H1 (cell line): ENCODE data around the gene IGFBP4. TPM values are rescaled to one million over a fixed set of nuclear protein-coding genes. Genes with fewer than 3 reads are reported as not detected.

Experiments
- CTCF ChIA-PET: fragments of 300-600 bp; sonication (Branson Sonifier 250); formaldehyde crosslinking; loops from one replicate; lab custom pipeline; 2021; ENCODE audit not compliant: partially characterized antibody; lab: Charles Lee
- POLR2A ChIA-PET: fragments of 300-600 bp; sonication (Branson Sonifier 250); formaldehyde crosslinking; loops from one replicate; lab custom pipeline; 2021; ENCODE audit warnings: inconsistent platforms; ENCODE audit not compliant: partially characterized antibody; lab: Charles Lee
- DNase-seq, 2 experiments: peaks; one replicate each; pipeline versions ENCODE4 v3.0.0 to v3.0.0-alpha.2; 2010 to 2022; ENCODE audit warnings: low spot score in 2 of 2, low read depth in 1 of 2, mixed read lengths in 1 of 2
- FAIRE-seq: peaks from 2 replicates; lab custom pipeline; 2011; peaks lifted over from hg19 to GRCh38; lab: Jason Lieb, UNC
- H2AFZ ChIP-seq: 2 replicates; pipeline ENCODE4 v1.8.1; 2012; ENCODE audit warnings: low read length, inconsistent platforms
- H2AK5ac ChIP-seq: 2 replicates; pipeline ENCODE4 v1.6.1; 2013; ENCODE audit warnings: low read depth, low read length
- H2BK120ac ChIP-seq: replicated peaks from 2 replicates; pipeline ENCODE3; 2013; ENCODE audit warnings: low read depth, low read length, inconsistent platforms
- H2BK12ac ChIP-seq: 2 replicates; pipeline ENCODE4 v1.6.1; 2013; ENCODE audit warnings: low read depth, low read length
- H2BK15ac ChIP-seq: 2 replicates; pipeline ENCODE4 v1.6.1; 2013; ENCODE audit warnings: low read length
- H2BK20ac ChIP-seq: 2 replicates; pipeline ENCODE4 v1.6.1; 2013; ENCODE audit warnings: low read length
- H2BK5ac ChIP-seq: 2 replicates; pipeline ENCODE4 v1.6.1; 2013; ENCODE audit warnings: low read depth, low read length
- H3K14ac ChIP-seq: 2 replicates; pipeline ENCODE4 v1.6.1; 2013; ENCODE audit warnings: inconsistent platforms; ENCODE audit not compliant: insufficient read length
- H3K18ac ChIP-seq: 2 replicates; pipeline ENCODE4 v1.6.1; 2013; ENCODE audit warnings: low read length; ENCODE audit errors: extremely low read depth
- H3K23ac ChIP-seq: 2 replicates; pipeline ENCODE4 v1.6.1; 2013; ENCODE audit warnings: inconsistent platforms; ENCODE audit not compliant: insufficient read length
- H3K23me2 ChIP-seq: 2 replicates; pipeline ENCODE4 v1.6.1; 2013; ENCODE audit warnings: low read depth, low read length
- H3K27ac ChIP-seq: 2 replicates; pipeline ENCODE4 v1.6.1; 2011; ENCODE audit warnings: low read depth, low read length, inconsistent platforms
- H3K27me3 ChIP-seq, 4 experiments: replicated peaks in 1 of 4; 1 replicate in 1 of 4; 2 replicates in 3 of 4; pipeline versions ENCODE4 v1.6.1 to v1.8.1; 2011 to 2013; ENCODE audit warnings: low read length in 3 of 4, mild to moderate bottlenecking in 3 of 4, inconsistent platforms in 2 of 4, mixed read lengths in 2 of 4, moderate library complexity in 1 of 4; ENCODE audit not compliant: control insufficient read depth in 3 of 4, insufficient read depth in 3 of 4; ENCODE audit errors: extremely low read depth in 1 of 4
- H3K36me3 ChIP-seq, 4 experiments: 2 replicates each; pipeline versions ENCODE4 v1.6.1 to v1.8.1; 2011 to 2013; ENCODE audit warnings: mild to moderate bottlenecking in 4 of 4, low read length in 3 of 4, moderate library complexity in 2 of 4, control low read depth in 1 of 4, inconsistent platforms in 1 of 4; ENCODE audit not compliant: insufficient read depth in 4 of 4, control insufficient read depth in 2 of 4
- H3K4ac ChIP-seq: replicated peaks from 2 replicates; pipeline ENCODE3; 2013; ENCODE audit warnings: low read length, low read depth, mixed read lengths, inconsistent platforms; ENCODE audit not compliant: insufficient read length
- H3K4me1 ChIP-seq, 4 experiments: replicated peaks in 1 of 4; 1 replicate in 1 of 4; 2 replicates in 3 of 4; pipeline versions ENCODE4 v1.6.1 to v1.8.1; 2011 to 2013; ENCODE audit warnings: low read length in 3 of 4, inconsistent platforms in 2 of 4, mixed read lengths in 1 of 4; ENCODE audit not compliant: insufficient read depth in 4 of 4, control insufficient read depth in 3 of 4
- H3K4me2 ChIP-seq, 2 experiments: 2 replicates each; pipeline versions ENCODE4 v1.6.1 to v1.8.1; 2011 to 2013; ENCODE audit warnings: low read depth in 2 of 2, low read length in 2 of 2, control low read depth in 1 of 2, inconsistent platforms in 1 of 2, mild to moderate bottlenecking in 1 of 2; ENCODE audit not compliant: insufficient read depth in 1 of 2
- H3K4me3 ChIP-seq, 4 experiments: fragments of 200-600, 300-600 bp in 1 of 4; sonication (generic), shearing (Covaris generic), sonication (Bioruptor Twin) in 1 of 4; 2 replicates each; pipeline versions ENCODE4 v1.5.1 to v1.8.1; 2011 to 2016; ENCODE audit warnings: low read length in 4 of 4, low read depth in 3 of 4, control low read depth in 2 of 4, inconsistent platforms in 2 of 4, mild to moderate bottlenecking in 2 of 4, mixed read lengths in 1 of 4, moderate library complexity in 1 of 4; ENCODE audit not compliant: insufficient read depth in 2 of 4; ENCODE audit errors: extremely low read depth in 1 of 4
- H3K56ac ChIP-seq: replicated peaks from 2 replicates; pipeline ENCODE3; 2013; ENCODE audit warnings: low read depth, mild to moderate bottlenecking, mixed read lengths, low read length, inconsistent platforms; ENCODE audit not compliant: insufficient read length
- H3K79me1 ChIP-seq: 2 replicates; pipeline ENCODE4 v1.6.1; 2013; ENCODE audit warnings: low read depth, low read length, control low read depth
- H3K79me2 ChIP-seq, 2 experiments: 2 replicates each; pipeline versions ENCODE4 v1.6.1 to v1.8.1; 2012 to 2013; ENCODE audit warnings: low read length in 2 of 2, mild to moderate bottlenecking in 2 of 2, inconsistent platforms in 1 of 2; ENCODE audit not compliant: insufficient read depth in 2 of 2, control insufficient read depth in 1 of 2
- H3K9ac ChIP-seq, 4 experiments: replicated peaks in 1 of 4; 1 replicate in 1 of 4; 2 replicates in 3 of 4; pipeline versions ENCODE4 v1.6.1 to v1.8.1; 2011 to 2013; ENCODE audit warnings: low read depth in 3 of 4, low read length in 3 of 4, control low read depth in 2 of 4, mild to moderate bottlenecking in 2 of 4, moderate library complexity in 2 of 4, inconsistent platforms in 1 of 4; ENCODE audit errors: extremely low read depth in 1 of 4
- H3K9me3 ChIP-seq, 2 experiments: 2 replicates each; pipeline versions ENCODE4 v1.6.1 to v1.8.1; 2012 to 2013; ENCODE audit warnings: mild to moderate bottlenecking in 2 of 2, moderate library complexity in 2 of 2, control low read depth in 1 of 2, inconsistent platforms in 1 of 2, low read depth in 1 of 2, low read length in 1 of 2, mixed read lengths in 1 of 2; ENCODE audit not compliant: insufficient read depth in 2 of 2
- H4K20me1 ChIP-seq, 2 experiments: replicated peaks in 1 of 2; 2 replicates each; pipeline versions ENCODE3 to v1.8.1; 2011 to 2013; ENCODE audit warnings: inconsistent platforms in 2 of 2, low read length in 2 of 2, mild to moderate bottlenecking in 1 of 2; ENCODE audit not compliant: insufficient read depth in 2 of 2, control insufficient read depth in 1 of 2
- H4K5ac ChIP-seq: 2 replicates; pipeline ENCODE4 v1.6.1; 2013; ENCODE audit warnings: low read length, low read depth, mixed read lengths, inconsistent platforms; ENCODE audit not compliant: insufficient read length
- H4K8ac ChIP-seq: 2 replicates; pipeline ENCODE4 v1.8.0; 2013; ENCODE audit warnings: mild to moderate bottlenecking, moderate library complexity, low read length, inconsistent platforms; ENCODE audit not compliant: insufficient read depth; ENCODE audit errors: extremely low read depth
- H4K91ac ChIP-seq: replicated peaks from 2 replicates; pipeline ENCODE3; 2013; ENCODE audit warnings: low read length, mixed read lengths, inconsistent platforms; ENCODE audit not compliant: insufficient read length
- BRCA1 ChIP-seq: IDR thresholded peaks from 2 replicates; pipeline ENCODE4 v1.6.1; 2012; ENCODE audit warnings: low read depth, low read length, improper control_type of control experiment
- CHD1 ChIP-seq: IDR thresholded peaks from 2 replicates; pipeline ENCODE4 v1.6.1; 2012; ENCODE audit warnings: low read depth, low read length, improper control_type of control experiment
- CHD2 ChIP-seq: IDR thresholded peaks from 2 replicates; pipeline ENCODE4 v1.6.1; 2012; ENCODE audit warnings: low read length, improper control_type of control experiment
- EZH2 ChIP-seq: fragments of 200-600 bp; sonication (generic); IDR thresholded peaks from 2 replicates; pipeline ENCODE4 v1.7.1; 2012; ENCODE audit warnings: low read depth, mild to moderate bottlenecking, moderate library complexity, low read length, inconsistent platforms; ENCODE audit not compliant: severe bottlenecking
- GTF2F1 ChIP-seq: IDR thresholded peaks from 2 replicates; pipeline ENCODE4 v1.6.1; 2012; ENCODE audit warnings: low read depth, low read length, improper control_type of control experiment, borderline replicate concordance
- HDAC2 ChIP-seq, 2 experiments: fragments of 300-600 bp in 1 of 2; sonication (generic) in 1 of 2; IDR thresholded peaks; 2 replicates each; pipeline ENCODE4 v1.6.1; 2011 to 2012; ENCODE audit warnings: low read depth in 2 of 2, low read length in 2 of 2, mild to moderate bottlenecking in 2 of 2, moderate library complexity in 2 of 2, borderline replicate concordance in 1 of 2, inconsistent platforms in 1 of 2
- JUND ChIP-seq: IDR thresholded peaks from 2 replicates; pipeline ENCODE4 v1.6.1; 2011; ENCODE audit warnings: mild to moderate bottlenecking, improper control_type of control experiment, low read length
- NRF1 ChIP-seq: IDR thresholded peaks from 2 replicates; pipeline ENCODE4 v1.6.1; 2011; ENCODE audit warnings: mild to moderate bottlenecking, low read depth, low read length, improper control_type of control experiment
- POU5F1 ChIP-seq: IDR thresholded peaks from 2 replicates; pipeline ENCODE4 v1.6.1; 2011; ENCODE audit warnings: low read depth, mild to moderate bottlenecking, low read length, moderate library complexity
- SP1 ChIP-seq: IDR thresholded peaks from 2 replicates; pipeline ENCODE4 v1.6.1; 2011; ENCODE audit warnings: low read depth, low read length
- SP2 ChIP-seq: IDR thresholded peaks from 2 replicates; pipeline ENCODE4 v1.6.1; 2012; ENCODE audit warnings: mild to moderate bottlenecking, low read length, inconsistent platforms
- WGBS, 2 experiments: shearing (Covaris generic) in 1 of 2; methylation state at CpG; one replicate each; pipeline versions ENCODE4 v1.1.6 to v1.1.7; 2013 to 2015; ENCODE audit warnings: low lambda C conversion rate in 2 of 2, mixed read lengths in 2 of 2, inconsistent platforms in 1 of 2, low coverage in 1 of 2, missing lambda C conversion rate in 1 of 2; ENCODE audit not compliant: insufficient replicate concordance in 2 of 2, insufficient coverage in 1 of 2, insufficient read length in 1 of 2; ENCODE audit errors: extremely low coverage in 1 of 2, missing lambda C conversion rate in 1 of 2; 5-methylcytosine and 5-hydroxymethylcytosine counted together
- polyA plus RNA-seq, 7 experiments: library from polyadenylated mRNA; depleted of rRNA in 3 of 7; stranded (reverse) in 5 of 7; unstranded in 2 of 7; fragments of >200 nt in 5 of 7; fragments of 200-250 nt in 2 of 7; gene quantifications; 1 replicate in 5 of 7; 2 replicates in 1 of 7; 4 replicates in 1 of 7; pipeline versions ENCODE4 v1.2.1 to v1.2.3, GENCODE V29; 2011 to 2013; ENCODE audit warnings: missing spikeins in 2 of 7, mixed read lengths in 2 of 7
- total RNA-seq: library from RNA; stranded (reverse); fragmentation: NEBNext Ultra II Directional; extraction: Animal tissue kit (Norgen Biotek cat#: 25700); gene quantifications from 2 replicates; pipeline ENCODE4 v1.2.1, GENCODE V29; 2021
- TF ChIP-seq, protein P1 (sequence below): IDR thresholded peaks from 2 replicates; pipeline ENCODE4 v1.6.1; 2011; ENCODE audit warnings: low read length, improper control_type of control experiment

Gene IGFBP4
- total and polyA plus RNA-seq, 2 of the 8 experiments (the other 6 are each of a cell fraction or from before 2014, with no cell fraction given) = 85.5 to 105 TPM

- Histone ChIP-seq H4K5ac (no peak overlapping the region), H3K79me2 (no peaks in the 10 kb centered on the region), H2BK120ac (no peak overlapping the region), H3K9ac (no peak overlapping the region), H3K36me3 (no peaks in the 10 kb centered on the region), H3K27me3 (no peaks in the 10 kb centered on the region; a peak in 1 of 7 replicates), H3K18ac (no peak overlapping the region), H3K23ac (no peak overlapping the region), H3K4ac (no peak overlapping the region), H3K27ac (no peak overlapping the region), H3K14ac (no peak overlapping the region), H3K79me1 (no peaks in the 10 kb centered on the region), H2BK5ac (peak overlapping the region; percentile 49; the same call in 1 of the 2 replicates), H4K20me1 (no peaks in the 10 kb centered on the region), H3K4me2 (no peak overlapping the region), H3K56ac (no peak overlapping the region), H3K9me3 (no peaks in the 10 kb centered on the region), H2BK12ac (peak overlapping the region; percentile 85; the same call in 1 of the 2 replicates), H2BK15ac (peak overlapping the region; percentile 89; the same call in 1 of the 2 replicates), H2AFZ (no peak overlapping the region), H2AK5ac (no peak overlapping the region), H3K4me1 (peaks cover 9 to 34% (median 27%) of the 10 kb centered on the region in 4 experiments), H4K91ac (peak overlapping the region; percentile 46), H2BK20ac (peak overlapping the region; percentile 62; the same call in 1 of the 2 replicates), H4K8ac (no peak overlapping the region), H3K23me2 (no peaks in the 10 kb centered on the region), H3K4me3 (no peak overlapping the region)
- POLR2A ChIA-PET = interaction anchor here (0.6 to 1.3 kb wide), 5 partner anchors 9 to 23 kb away, joined by 3 to 5 read pairs (median 3); no protein-coding TSS in a partner anchor
- no peak for DNase-seq
- FAIRE-seq = no peak
- CTCF ChIA-PET = interaction anchor here (0.7 to 5.0 kb wide), 14 partner anchors 11 to 132 kb away, joined by 3 to 52 read pairs (median 4); partner anchors contain the start of gene TOP2A
- 94% methylated on average over 7 of the region's 7 CpGs; no CpG with 5 or more reads in 1 of the 2 experiments for WGBS, 2 experiments
- TF ChIP-seq SP2 (no peak), POU5F1 (no peak), BRCA1 (no peak), NRF1 (no peak), SP1 (no peak), GTF2F1 (no peak), JUND (no peak), EZH2 (no peak), HDAC2 (IDR thresholded peaks at IDR 0.05; ENCODE audit: borderline replicate concordance in 1 of 2, low read depth in 2 of 2, low read length in 2 of 2) (no peak), CHD1 (no peak), CHD2 (no peak)
- TF ChIP-seq, protein P1, sequence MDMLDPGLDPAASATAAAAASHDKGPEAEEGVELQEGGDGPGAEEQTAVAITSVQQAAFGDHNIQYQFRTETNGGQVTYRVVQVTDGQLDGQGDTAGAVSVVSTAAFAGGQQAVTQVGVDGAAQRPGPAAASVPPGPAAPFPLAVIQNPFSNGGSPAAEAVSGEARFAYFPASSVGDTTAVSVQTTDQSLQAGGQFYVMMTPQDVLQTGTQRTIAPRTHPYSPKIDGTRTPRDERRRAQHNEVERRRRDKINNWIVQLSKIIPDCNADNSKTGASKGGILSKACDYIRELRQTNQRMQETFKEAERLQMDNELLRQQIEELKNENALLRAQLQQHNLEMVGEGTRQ = no peak
These were observed 44.2 kb downstream of the IGFBP4 start for GRCh38 chr17:40487371-40488020.
